C4-2B (cell line): ENCODE measurements around the gene GPS1.

ENCODE experiments used
- H3K27ac ChIP-seq: fragments of 450-650 bp; 2 replicates; pipeline ENCODE4 v1.5.1; 2017
- ZFX ChIP-seq: fragments of 450-650 bp; IDR thresholded peaks from 2 replicates; pipeline ENCODE4 v1.6.1; 2017
- TF ChIP-seq, protein P1 (sequence below): fragments of 450-650 bp; conservative IDR thresholded peaks from 2 replicates; pipeline ENCODE4 v1.5.1; 2017; ENCODE audit warnings: mild to moderate bottlenecking

GPS1 gene

DNA sequence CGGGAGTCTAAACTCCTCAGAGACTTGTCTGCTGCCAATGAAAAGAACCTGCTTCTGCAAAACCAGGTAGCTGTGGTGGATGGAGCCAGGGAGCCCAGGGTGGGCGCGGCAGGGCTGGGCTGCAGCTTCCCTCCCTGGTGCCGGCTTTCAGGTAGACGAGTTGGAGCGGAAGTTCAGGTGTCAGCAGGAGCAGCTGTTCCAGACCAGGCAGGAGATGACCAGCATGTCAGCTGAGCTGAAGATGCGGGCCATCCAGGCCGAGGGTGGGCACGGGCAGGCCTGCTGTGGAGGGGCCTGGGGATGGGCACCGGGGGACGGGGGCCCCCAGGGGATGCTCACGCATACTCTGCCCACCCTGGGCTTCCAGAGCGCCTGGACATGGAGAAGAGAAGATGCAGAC lies 23.5 kb upstream of the GPS1 start:
- H3K27ac ChIP-seq: no peak overlapping the region; the same call in 1 of the 2 replicates
- TF ChIP-seq ZFX: no peak
- TF ChIP-seq, protein P1, sequence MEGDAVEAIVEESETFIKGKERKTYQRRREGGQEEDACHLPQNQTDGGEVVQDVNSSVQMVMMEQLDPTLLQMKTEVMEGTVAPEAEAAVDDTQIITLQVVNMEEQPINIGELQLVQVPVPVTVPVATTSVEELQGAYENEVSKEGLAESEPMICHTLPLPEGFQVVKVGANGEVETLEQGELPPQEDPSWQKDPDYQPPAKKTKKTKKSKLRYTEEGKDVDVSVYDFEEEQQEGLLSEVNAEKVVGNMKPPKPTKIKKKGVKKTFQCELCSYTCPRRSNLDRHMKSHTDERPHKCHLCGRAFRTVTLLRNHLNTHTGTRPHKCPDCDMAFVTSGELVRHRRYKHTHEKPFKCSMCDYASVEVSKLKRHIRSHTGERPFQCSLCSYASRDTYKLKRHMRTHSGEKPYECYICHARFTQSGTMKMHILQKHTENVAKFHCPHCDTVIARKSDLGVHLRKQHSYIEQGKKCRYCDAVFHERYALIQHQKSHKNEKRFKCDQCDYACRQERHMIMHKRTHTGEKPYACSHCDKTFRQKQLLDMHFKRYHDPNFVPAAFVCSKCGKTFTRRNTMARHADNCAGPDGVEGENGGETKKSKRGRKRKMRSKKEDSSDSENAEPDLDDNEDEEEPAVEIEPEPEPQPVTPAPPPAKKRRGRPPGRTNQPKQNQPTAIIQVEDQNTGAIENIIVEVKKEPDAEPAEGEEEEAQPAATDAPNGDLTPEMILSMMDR: no peak

GRCh38 chr17:82028966-82029365 lies 22.7 kb upstream of the GPS1 start:
- peak overlapping the region; percentile 97 for H3K27ac ChIP-seq
- no peak for TF ChIP-seq ZFX
- TF ChIP-seq, protein P1: no peak

DNA sequence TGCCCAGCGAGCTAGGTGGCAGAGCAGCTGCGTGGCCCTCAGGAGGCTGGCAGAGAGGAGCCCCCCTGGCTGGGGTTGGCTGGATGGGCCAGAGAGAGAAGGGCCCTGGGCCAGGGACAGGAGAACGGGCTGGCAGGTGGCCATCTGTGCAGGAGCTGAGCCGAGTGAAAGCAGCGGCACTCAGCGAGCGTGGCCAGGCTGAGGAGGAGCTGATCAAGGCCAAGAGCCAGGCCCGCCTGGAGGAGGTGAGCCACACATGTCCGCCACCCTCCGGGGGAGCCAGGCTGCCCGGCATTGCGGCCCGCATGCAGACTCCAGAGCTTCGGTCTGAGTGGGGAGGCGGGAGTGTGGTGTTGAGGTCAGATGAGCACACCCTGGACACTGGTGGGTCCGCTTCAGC lies 22.3 kb upstream of the GPS1 start:
- peak overlapping the region; percentile 97 for H3K27ac ChIP-seq

GRCh38 chr17:82029990-82030469 lies 21.7 kb upstream of the GPS1 start:
- H3K27ac ChIP-seq: peak overlapping the region; percentile 97
- no peak for TF ChIP-seq ZFX
- TF ChIP-seq, protein P1: no peak

More for the DNA sequence above, 22.3 kb upstream of the GPS1 start:
- no peak for TF ChIP-seq ZFX
- TF ChIP-seq, protein P1: no peak

DNA sequence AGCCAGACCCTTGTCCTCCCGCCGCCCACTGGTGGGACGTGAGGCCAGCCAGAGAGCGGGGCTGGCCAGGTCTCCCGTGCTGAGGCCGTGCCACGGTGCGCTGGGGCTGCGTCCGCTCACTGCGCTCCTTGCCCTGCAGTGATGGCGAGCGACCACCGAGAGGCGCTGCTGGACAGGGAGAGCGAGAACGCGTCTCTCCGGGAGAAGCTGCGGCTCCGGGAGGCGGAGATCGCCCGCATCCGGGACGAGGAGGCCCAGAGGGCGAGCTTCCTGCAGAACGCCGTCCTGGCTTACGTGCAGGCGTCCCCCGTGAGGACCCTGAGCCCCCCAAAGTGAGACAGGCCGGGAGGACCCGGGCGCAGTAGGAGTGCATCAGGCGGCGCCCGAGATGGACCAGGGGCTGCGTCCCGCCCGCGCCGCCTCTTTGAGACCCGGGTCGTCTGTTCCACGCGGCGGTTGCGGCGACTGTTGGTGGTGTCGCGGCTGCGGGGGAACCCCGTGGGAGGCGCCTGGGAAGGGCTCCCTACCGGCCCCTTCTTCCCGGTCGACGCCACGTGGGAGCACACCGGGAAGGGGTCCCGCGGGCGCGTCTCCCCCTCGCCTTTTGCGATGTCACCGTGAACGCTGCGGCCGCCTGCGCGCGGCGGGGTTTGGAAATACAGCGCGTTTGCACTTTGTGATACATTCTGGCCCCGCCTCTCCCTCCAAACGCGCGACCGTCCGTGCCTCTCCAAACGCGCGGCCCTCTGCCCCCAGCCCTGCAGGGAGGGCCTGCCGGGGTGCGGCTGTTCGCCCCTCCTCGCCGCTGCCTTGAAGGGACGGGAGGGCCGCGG lies 21.0 kb upstream of the GPS1 start:
- H3K27ac ChIP-seq: peak overlapping the region; percentile 97
- TF ChIP-seq, protein P1: peak; percentile 90
- no peak; the same call in 1 of the 2 replicates for TF ChIP-seq ZFX

DNA sequence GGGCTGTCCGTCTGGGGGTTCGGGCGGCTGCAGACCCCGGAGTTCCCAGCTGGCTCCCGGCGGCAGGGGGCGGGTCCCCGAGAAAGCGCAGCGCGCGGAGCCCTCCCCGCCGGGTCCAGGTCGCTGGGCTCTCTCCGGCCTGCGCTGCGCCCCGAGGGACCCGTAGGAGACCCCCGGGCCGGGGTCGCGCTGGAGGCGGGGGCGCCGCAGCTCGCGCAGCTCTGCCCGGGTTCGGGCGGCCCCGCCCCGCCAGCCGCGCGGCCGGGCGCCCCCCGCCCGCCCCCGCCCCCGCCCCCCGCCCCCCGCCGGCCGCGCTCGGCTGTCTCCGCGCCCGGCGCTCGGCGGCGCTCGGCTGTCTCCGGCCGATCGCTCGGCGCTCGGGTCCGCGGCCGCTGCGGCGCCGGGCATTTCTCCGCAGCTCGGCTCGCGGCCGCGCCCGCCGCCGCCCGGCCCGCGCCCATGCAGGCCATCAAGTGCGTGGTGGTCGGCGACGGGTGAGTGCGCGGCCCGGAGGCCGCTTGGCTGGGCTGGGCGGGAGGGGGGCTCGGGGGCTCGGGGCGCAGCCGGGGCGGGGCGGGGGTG lies 20.3 kb upstream of the GPS1 start, which contains the start of gene RAC3:
RAC3 (plus strand) TSS at position 376 of the 582 bp plus-strand sequence; CDS start at position 460, 84 bp downstream.
- TF ChIP-seq ZFX: no peak
- TF ChIP-seq, protein P1: no peak
- H3K27ac ChIP-seq: peak within 1 kb of the TSS; percentile 97
